A673 (cell line): ENCODE measurements around the gene RAB28. TPM values are rescaled to one million over a fixed set of nuclear protein-coding genes. Genes with fewer than 3 reads are reported as not detected.

Source experiments
- BruUV-seq: library from RNA; stranded (reverse); fragments of 400-500 nt; replicated peaks from 2 replicates; lab custom pipeline; 2021; lab: Mats Ljungman, UMichigan
- CTCF ChIA-PET: fragments of 300-600 bp; sonication (Branson Sonifier 250); formaldehyde crosslinking; loops from one replicate; lab custom pipeline; 2022; ENCODE audit warnings: antibody characterized with exemption; lab: Charles Lee
- POLR2A ChIA-PET: fragments of 300-600 bp; sonication (Branson Sonifier 250); formaldehyde crosslinking; loops from one replicate; lab custom pipeline; 2022; ENCODE audit warnings: antibody characterized with exemption; ENCODE audit not compliant: low non-redundant PET; lab: Charles Lee
- DNase-seq: peaks from one replicate; pipeline ENCODE4 v3.0.0-alpha.2; 2015; ENCODE audit warnings: low spot score
- H3K27ac ChIP-seq: fragments of 200-600 bp; sonication (generic); 2 replicates; pipeline ENCODE4 v1.5.1; 2016; ENCODE audit warnings: mixed run types, low read depth, mild to moderate bottlenecking, mixed read lengths, antibody characterized with exemption, low read length; ENCODE audit not compliant: poor library complexity, severe bottlenecking
- H3K27me3 ChIP-seq: fragments of 200-600 bp; sonication (generic); replicated peaks from 2 replicates; pipeline ENCODE4 v1.6.1; 2017; ENCODE audit warnings: mixed run types, low read depth, mild to moderate bottlenecking, mixed read lengths, antibody characterized with exemption, low read length; ENCODE audit not compliant: insufficient read depth, poor library complexity
- H3K36me3 ChIP-seq: fragments of 200-600 bp; sonication (generic); 2 replicates; pipeline ENCODE4 v1.6.1; 2016; ENCODE audit warnings: mixed run types, mild to moderate bottlenecking, mixed read lengths, antibody characterized with exemption, low read length; ENCODE audit not compliant: insufficient read depth, poor library complexity, severe bottlenecking
- H3K4me1 ChIP-seq: fragments of 200-600 bp; sonication (generic); 2 replicates; pipeline ENCODE4 v1.6.1; 2017; ENCODE audit warnings: mixed run types, mild to moderate bottlenecking, mixed read lengths, antibody characterized with exemption, low read length; ENCODE audit not compliant: insufficient read depth, poor library complexity, severe bottlenecking
- H3K4me3 ChIP-seq: fragments of 200-600 bp; sonication (generic); 2 replicates; pipeline ENCODE4 v1.5.1; 2016; ENCODE audit warnings: low read depth, mixed run types, mild to moderate bottlenecking, mixed read lengths, low read length; ENCODE audit not compliant: poor library complexity, severe bottlenecking
- H3K9me3 ChIP-seq: fragments of 200-600 bp; sonication (generic); 2 replicates; pipeline ENCODE4 v1.6.1; 2016; ENCODE audit warnings: mixed run types, low read depth, mild to moderate bottlenecking, mixed read lengths, antibody characterized with exemption, low read length; ENCODE audit not compliant: poor library complexity, severe bottlenecking
- EZH2 ChIP-seq: fragments of 200-600 bp; sonication (generic); IDR thresholded peaks from 2 replicates; pipeline ENCODE4 v1.6.1; 2017; ENCODE audit warnings: borderline replicate concordance, low read depth, mild to moderate bottlenecking, mixed read lengths, antibody characterized with exemption, low read length; ENCODE audit not compliant: poor library complexity, severe bottlenecking
- intact Hi-C: fragments of 100-400 bp; cut with micrococcal nuclease; formaldehyde crosslinking; loops from one replicate; pipeline ENCODE4 v1.10.0; 2022; ENCODE audit not compliant: unreplicated experiment
- total RNA-seq: library from RNA; stranded (reverse); gene quantifications from 2 replicates; pipeline ENCODE4 v1.2.3, GENCODE V29; 2021
- TF ChIP-seq, protein P1 (sequence below): fragments of 300-800, 200-600 bp; sonication (generic); conservative IDR thresholded peaks from 2 replicates; pipeline ENCODE4 v1.5.1; 2017; ENCODE audit warnings: low read depth, mild to moderate bottlenecking, antibody characterized with exemption, low read length, moderate library complexity, mixed read lengths

The RAB28 gene
- total RNA-seq, 1 experiment from 2014 or later = 22.6 TPM

DNA sequence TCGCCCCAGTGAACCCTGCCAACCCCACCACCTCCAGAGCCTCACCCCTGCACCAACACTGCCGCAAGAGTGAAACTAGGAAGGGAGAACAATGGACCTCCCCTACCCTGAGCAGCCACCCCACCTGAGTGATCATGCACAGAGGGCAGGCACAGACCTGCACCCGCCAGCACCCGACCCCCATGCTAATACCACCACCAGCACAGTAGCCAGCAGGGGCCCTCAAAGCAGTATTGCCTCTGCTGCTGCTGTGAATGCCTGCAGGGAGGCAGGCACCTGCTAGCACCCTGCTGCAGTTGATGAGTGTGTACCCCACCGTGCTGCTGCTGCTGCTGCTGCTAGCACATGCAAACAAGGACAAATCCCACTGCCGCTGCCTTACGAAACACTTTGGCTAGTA, 100.1 kb downstream of the RAB28 start:
- no peak for TF ChIP-seq EZH2
- TF ChIP-seq, protein P1, sequence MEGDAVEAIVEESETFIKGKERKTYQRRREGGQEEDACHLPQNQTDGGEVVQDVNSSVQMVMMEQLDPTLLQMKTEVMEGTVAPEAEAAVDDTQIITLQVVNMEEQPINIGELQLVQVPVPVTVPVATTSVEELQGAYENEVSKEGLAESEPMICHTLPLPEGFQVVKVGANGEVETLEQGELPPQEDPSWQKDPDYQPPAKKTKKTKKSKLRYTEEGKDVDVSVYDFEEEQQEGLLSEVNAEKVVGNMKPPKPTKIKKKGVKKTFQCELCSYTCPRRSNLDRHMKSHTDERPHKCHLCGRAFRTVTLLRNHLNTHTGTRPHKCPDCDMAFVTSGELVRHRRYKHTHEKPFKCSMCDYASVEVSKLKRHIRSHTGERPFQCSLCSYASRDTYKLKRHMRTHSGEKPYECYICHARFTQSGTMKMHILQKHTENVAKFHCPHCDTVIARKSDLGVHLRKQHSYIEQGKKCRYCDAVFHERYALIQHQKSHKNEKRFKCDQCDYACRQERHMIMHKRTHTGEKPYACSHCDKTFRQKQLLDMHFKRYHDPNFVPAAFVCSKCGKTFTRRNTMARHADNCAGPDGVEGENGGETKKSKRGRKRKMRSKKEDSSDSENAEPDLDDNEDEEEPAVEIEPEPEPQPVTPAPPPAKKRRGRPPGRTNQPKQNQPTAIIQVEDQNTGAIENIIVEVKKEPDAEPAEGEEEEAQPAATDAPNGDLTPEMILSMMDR = no peak
- Histone ChIP-seq H3K27ac (no peak overlapping the region), H3K4me1 (no peaks in the 10 kb centered on the region), H3K4me3 (no peak overlapping the region), H3K9me3 (no peaks in the 10 kb centered on the region), H3K36me3 (no peaks in the 10 kb centered on the region), H3K27me3 (no peaks in the 10 kb centered on the region)
- POLR2A ChIA-PET = no interaction called here
- CTCF ChIA-PET = no interaction called here
- DNase-seq = no peak
- BruUV-seq = no TSS peak
- intact Hi-C loops = no loop called here

DNA sequence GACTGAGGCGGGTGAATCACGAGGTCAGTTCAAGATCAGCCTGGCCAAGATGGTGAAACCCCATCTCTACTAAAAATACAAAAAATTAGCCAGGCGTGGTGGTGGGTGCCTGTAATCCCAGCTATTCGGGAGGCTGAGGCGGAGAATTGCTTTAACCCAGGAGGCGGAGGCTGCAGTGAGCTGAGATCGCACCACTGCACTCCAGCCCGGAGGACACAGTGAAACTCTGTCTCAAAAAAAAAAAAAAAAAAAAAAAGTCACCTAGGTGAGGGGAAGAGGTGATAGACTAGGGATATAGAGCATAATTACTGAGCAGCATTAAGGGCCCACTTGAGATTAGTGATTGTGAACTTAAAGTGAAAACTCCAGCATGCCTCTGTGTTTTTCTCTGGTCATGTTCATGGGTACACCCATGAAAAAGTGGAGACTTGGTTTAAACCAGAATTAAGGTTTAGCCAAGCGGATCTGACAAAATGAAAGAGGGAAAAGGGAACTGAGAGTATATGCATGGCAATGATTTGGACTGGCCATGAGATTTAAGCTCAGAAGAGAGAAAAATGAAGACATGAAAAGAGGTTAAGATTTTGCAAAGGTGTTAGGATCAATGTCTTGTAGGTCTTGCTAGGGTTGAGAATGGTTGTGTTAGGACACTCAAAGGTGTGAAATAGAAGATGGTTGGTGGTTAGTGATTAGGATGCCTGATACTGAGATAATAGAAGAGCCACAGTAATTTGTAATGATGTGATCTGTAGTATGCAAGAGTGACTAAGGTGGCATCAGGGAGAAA, 105.0 kb downstream of the RAB28 start:
- H3K9me3 ChIP-seq = no peaks in the 10 kb centered on the region
- ChIA-PET CTCF (no interaction called here), POLR2A (no interaction called here)
- no peak overlapping the region for H3K27ac ChIP-seq
- TF ChIP-seq EZH2 = no peak
- TF ChIP-seq, protein P1 = no peak
- no peaks in the 10 kb centered on the region for H3K4me1 ChIP-seq
- H3K4me3 ChIP-seq = no peak overlapping the region
- H3K27me3 ChIP-seq = no peaks in the 10 kb centered on the region
- no TSS peak for BruUV-seq
- no peaks in the 10 kb centered on the region for H3K36me3 ChIP-seq
- no peak for DNase-seq
- intact Hi-C loops = no loop called here

DNA sequence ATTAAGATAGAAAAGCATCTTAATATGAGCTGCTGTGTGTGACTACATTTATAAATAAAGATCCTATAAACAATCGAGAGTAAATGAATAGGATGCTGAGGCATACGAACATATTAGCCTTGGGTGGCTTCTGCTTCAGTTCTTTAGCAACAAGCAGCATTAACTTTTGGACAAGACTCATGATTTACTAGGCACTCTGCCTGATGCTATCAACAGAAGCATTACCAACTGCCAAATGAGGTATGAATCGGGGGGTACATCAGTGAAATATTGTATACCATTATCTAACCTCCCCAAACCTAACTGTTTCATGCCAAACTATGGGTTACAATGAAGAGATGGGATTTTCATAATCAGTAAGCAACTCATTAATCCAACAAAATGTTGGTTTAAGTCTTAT, 113.1 kb downstream of the RAB28 start:
- BruUV-seq = no TSS peak
- TF ChIP-seq, protein P1 = no peak
- TF ChIP-seq EZH2 = no peak
- DNase-seq = no peak
- Histone ChIP-seq H3K36me3 (no peaks in the 10 kb centered on the region), H3K27ac (no peak overlapping the region), H3K9me3 (no peaks in the 10 kb centered on the region), H3K27me3 (no peaks in the 10 kb centered on the region), H3K4me1 (no peaks in the 10 kb centered on the region), H3K4me3 (no peak overlapping the region)
- ChIA-PET POLR2A (no interaction called here), CTCF (no interaction called here)
- intact Hi-C loops = no loop called here
